ENCODE measurements around the gene MPG. TPM values are rescaled to one million over a fixed set of nuclear protein-coding genes. Genes with fewer than 3 reads are reported as not detected.
"Not testable (repeated sequence)": the region's sequence is repeated elsewhere in the genome, so short reads cannot be mapped to it uniquely, and the experiment has no call there.

MPG gene
- total RNA-seq, 1 donor from 2014 or later, result 50.0 TPM

- no peaks in the 10 kb centered on the region for H3K27me3 Mint-ChIP-seq (ENCODE audit: low read depth)
- no peaks in the 10 kb centered on the region for H3K9me3 Mint-ChIP-seq
- no peak overlapping the region for H3K4me3 Mint-ChIP-seq
- TF ChIP-seq CTCF (conservative IDR thresholded peaks at IDR 0.05), result no peak
- no peak overlapping the region for H3K27ac Mint-ChIP-seq (ENCODE audit: unreplicated experiment)
- no peaks in the 10 kb centered on the region for H3K4me1 Mint-ChIP-seq
- peaks cover 21% of the 10 kb centered on the region for H3K36me3 Mint-ChIP-seq (ENCODE audit: low read depth)
- no peak for DNase-seq (ENCODE audit: low read depth, low spot score)
Measured at GRCh38 chr16:45454-45853, 32.6 kb upstream of the MPG start.

GRCh38 chr16:46510-46909, 31.5 kb upstream of the MPG start:
- H3K4me3 Mint-ChIP-seq; H3K27me3 Mint-ChIP-seq (ENCODE audit: low read depth); H3K27ac Mint-ChIP-seq (ENCODE audit: unreplicated experiment); H3K9me3 Mint-ChIP-seq; DNase-seq (ENCODE audit: low read depth, low spot score): not testable (repeated sequence)
- H3K36me3 Mint-ChIP-seq (ENCODE audit: low read depth), result peaks cover 29% of the 10 kb centered on the region
- peaks cover 10% of the 10 kb centered on the region for H3K4me1 Mint-ChIP-seq

- TF ChIP-seq CTCF (conservative IDR thresholded peaks at IDR 0.05), result no peak
- Mint-ChIP-seq H3K4me3 (no peak overlapping the region), H3K36me3 (ENCODE audit: low read depth) (peaks cover 24% of the 10 kb centered on the region), H3K27me3 (ENCODE audit: low read depth) (no peaks in the 10 kb centered on the region), H3K4me1 (peaks cover 11% of the 10 kb centered on the region), H3K9me3 (no peaks in the 10 kb centered on the region), H3K27ac (ENCODE audit: unreplicated experiment) (no peak overlapping the region)
- no peak for DNase-seq (ENCODE audit: low read depth, low spot score)
Measured at GRCh38 chr16:47234-47633, 30.8 kb upstream of the MPG start.

GRCh38 chr16:50769-51591, 27.0 kb upstream of the MPG start:
- no peak for TF ChIP-seq CTCF (conservative IDR thresholded peaks at IDR 0.05)
- no peak for DNase-seq (ENCODE audit: low read depth, low spot score)
- Mint-ChIP-seq H3K9me3 (no peaks in the 10 kb centered on the region), H3K4me1 (peaks cover 32% of the 10 kb centered on the region), H3K36me3 (ENCODE audit: low read depth) (peaks cover 21% of the 10 kb centered on the region), H3K27ac (ENCODE audit: unreplicated experiment) (no peak overlapping the region), H3K27me3 (ENCODE audit: low read depth) (no peaks in the 10 kb centered on the region), H3K4me3 (peak overlapping the region; percentile 70)

GRCh38 chr16:53346-54236, 24.4 kb upstream of the MPG start, which contains the start of the genes POLR3K and SNRNP25:
Gene POLR3K (minus strand): TSS chr16:53608. CDS start chr16:53586, 22 bp downstream.
Gene SNRNP25 (plus strand): TSS chr16:53828. CDS start chr16:54017, 189 bp downstream.
- peak; percentile 95 for DNase-seq (ENCODE audit: low read depth, low spot score)
- H3K4me1 Mint-ChIP-seq, result peaks cover 32% of the 10 kb centered on the region
- no peaks in the 10 kb centered on the region for H3K27me3 Mint-ChIP-seq (ENCODE audit: low read depth)
- H3K4me3 Mint-ChIP-seq, result peak within 1 kb of the TSS; percentile 97
- H3K9me3 Mint-ChIP-seq, result no peaks in the 10 kb centered on the region
- H3K27ac Mint-ChIP-seq (ENCODE audit: unreplicated experiment), result peak within 1 kb of the TSS; percentile 96
- TF ChIP-seq CTCF (conservative IDR thresholded peaks at IDR 0.05), result no peak
- peaks cover 23% of the 10 kb centered on the region for H3K36me3 Mint-ChIP-seq (ENCODE audit: low read depth)

Data from neural crest cell (in vitro differentiated cells).